Testis (tissue), 2 donors: ENCODE results near the gene GYPB.
"Not testable (repeated sequence)": the region's sequence is repeated elsewhere in the genome, so short reads cannot be mapped to it uniquely, and the experiment has no call there.

ENCODE experiments used
- CTCF ChIP-seq, 3 experiments: fragments of 450-650 bp in 2 of 3; fragments of 200-600 bp in 1 of 3; sonication (generic) in 1 of 3; IDR thresholded peaks; one replicate each; pipeline ENCODE4 v1.5.1; 2016 to 2019; ENCODE audit warnings: antibody characterized with exemption in 3 of 3, mild to moderate bottlenecking in 2 of 3, moderate library complexity in 1 of 3
- POLR2A ChIP-seq: fragments of 450-650 bp; IDR thresholded peaks from one replicate; pipeline ENCODE4 v1.6.1; 2017; ENCODE audit warnings: antibody characterized with exemption, mild to moderate bottlenecking, moderate library complexity

DNA sequence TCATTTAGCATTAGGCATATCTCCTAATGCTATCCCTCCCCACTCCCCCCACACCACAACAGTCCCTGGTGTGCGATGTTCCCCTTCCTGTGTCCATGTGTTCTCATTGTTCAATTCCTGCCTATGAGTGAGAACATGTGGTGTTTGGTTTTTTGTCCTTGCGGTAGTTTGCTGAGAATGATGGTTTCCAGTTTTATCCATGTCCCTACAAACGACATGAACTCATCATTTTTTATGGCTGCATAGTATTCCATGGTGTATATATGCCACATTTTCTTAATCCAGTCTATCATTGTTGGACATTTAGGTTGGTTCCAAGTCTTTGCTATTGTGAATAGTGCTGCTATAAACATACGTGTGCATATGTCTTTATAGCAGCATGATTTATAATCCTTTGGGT, 7.5 kb upstream of the GYPB start:
- TF ChIP-seq CTCF (IDR thresholded peaks at IDR 0.05); POLR2A: not testable (repeated sequence)
